ENCODE measurements around the gene ACSS3. TPM values are rescaled to one million over a fixed set of nuclear protein-coding genes. Genes with fewer than 3 reads are reported as not detected.

Gene ACSS3
- total RNA-seq, 3 donors from 2014 or later: 0.69 to 6.4 (median 1.9) TPM

DNA sequence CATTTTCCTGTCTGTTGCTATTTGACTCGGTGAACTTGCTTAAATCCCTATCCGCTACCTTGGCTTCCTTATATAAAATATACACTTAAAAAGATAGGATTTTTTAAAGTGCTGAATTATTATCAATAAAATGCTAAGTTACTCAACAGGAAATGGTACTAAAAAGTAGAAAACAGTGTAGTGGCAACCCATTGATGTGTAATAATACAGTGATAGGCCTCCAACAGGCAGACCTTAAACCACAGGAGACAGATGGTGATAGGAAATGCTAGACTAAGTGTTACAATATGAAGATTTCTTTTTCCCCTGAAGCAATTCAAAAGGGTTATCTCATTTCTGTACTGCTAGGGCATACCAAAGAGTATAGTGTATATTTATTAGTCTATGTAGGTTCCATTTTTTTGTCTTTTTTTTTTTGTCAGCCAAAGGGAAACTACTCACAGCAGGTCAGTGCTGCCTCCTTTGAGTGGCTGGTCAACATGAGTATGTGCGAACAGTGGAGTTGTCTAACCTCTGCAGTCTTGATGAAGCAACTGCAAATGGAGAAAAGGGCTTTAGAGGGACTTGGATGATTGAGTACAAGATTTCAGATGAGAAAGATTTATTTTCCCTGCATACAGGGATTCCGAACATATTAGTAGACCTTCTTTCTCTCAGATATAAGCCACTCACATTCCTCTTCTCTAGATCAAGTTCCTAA, 183.8 kb downstream of the ACSS3 start:
- Histone ChIP-seq H3K36me3 (ENCODE audit: low read depth) (no peaks in the 10 kb centered on the region), H3K9me3 (no peaks in the 10 kb centered on the region), H3K4me3 (no peak overlapping the region), H3K4me1 (ENCODE audit: low read depth) (no peaks in the 10 kb centered on the region)
- TF ChIP-seq, protein P1, sequence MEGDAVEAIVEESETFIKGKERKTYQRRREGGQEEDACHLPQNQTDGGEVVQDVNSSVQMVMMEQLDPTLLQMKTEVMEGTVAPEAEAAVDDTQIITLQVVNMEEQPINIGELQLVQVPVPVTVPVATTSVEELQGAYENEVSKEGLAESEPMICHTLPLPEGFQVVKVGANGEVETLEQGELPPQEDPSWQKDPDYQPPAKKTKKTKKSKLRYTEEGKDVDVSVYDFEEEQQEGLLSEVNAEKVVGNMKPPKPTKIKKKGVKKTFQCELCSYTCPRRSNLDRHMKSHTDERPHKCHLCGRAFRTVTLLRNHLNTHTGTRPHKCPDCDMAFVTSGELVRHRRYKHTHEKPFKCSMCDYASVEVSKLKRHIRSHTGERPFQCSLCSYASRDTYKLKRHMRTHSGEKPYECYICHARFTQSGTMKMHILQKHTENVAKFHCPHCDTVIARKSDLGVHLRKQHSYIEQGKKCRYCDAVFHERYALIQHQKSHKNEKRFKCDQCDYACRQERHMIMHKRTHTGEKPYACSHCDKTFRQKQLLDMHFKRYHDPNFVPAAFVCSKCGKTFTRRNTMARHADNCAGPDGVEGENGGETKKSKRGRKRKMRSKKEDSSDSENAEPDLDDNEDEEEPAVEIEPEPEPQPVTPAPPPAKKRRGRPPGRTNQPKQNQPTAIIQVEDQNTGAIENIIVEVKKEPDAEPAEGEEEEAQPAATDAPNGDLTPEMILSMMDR (IDR thresholded peaks at IDR 0.05): no peak
- ATAC-seq (no peak), DNase-seq (no peak)
- intact Hi-C loops (cut with DNase I, micrococcal nuclease): no loop called here

DNA sequence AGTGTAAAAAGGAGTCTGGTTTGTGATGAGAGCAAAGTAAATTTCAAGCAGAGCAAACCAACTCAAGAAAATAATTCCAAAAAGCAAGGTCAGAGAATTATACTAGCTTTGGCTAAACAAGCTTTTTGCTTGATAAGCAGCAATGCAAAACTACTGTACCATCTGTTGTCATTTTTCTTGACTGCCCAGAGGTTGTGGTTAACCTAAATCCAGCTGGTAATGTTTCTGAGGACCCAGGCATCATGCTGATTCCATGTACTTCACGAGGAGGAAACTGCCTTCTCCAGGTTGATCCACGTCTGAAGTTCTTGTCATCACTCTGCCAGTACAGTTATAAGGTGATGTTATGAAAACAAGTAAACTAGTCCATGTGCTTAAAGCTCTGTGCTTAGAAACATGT, 185.2 kb downstream of the ACSS3 start:
- Histone ChIP-seq H3K9me3 (no peaks in the 10 kb centered on the region), H3K4me3 (no peak overlapping the region), H3K4me1 (ENCODE audit: low read depth) (no peaks in the 10 kb centered on the region), H3K36me3 (ENCODE audit: low read depth) (no peaks in the 10 kb centered on the region)
- TF ChIP-seq, protein P1 (IDR thresholded peaks at IDR 0.05): no peak
- intact Hi-C loops (cut with DNase I, micrococcal nuclease): no loop called here
- ATAC-seq: no peak
- DNase-seq: no peak

DNA sequence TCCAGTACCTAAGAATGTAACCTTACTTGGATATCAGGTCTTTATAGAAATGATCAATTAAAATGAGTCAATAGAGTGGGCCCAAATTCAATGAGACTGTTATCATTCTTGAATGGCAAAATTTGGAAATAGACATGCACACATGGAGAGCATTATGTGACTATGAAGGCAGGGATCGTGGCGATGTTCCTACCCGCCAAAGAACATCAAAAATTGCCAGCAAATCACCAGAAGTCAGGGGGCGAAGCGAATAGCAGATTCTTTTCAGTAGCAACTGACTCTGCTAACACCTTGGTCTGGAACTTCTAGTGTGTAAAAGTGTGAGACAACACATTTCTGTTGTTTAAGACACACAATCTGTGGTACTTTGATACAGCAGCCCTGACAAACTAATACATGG, 192.5 kb downstream of the ACSS3 start:
- TF ChIP-seq, protein P1 (IDR thresholded peaks at IDR 0.05): no peak
- Histone ChIP-seq H3K36me3 (ENCODE audit: low read depth) (no peaks in the 10 kb centered on the region), H3K9me3 (no peaks in the 10 kb centered on the region), H3K4me3 (no peak overlapping the region), H3K4me1 (ENCODE audit: low read depth) (no peaks in the 10 kb centered on the region)
- intact Hi-C loops (cut with DNase I, micrococcal nuclease): no loop called here
- ATAC-seq (no peak), DNase-seq (no peak)

DNA sequence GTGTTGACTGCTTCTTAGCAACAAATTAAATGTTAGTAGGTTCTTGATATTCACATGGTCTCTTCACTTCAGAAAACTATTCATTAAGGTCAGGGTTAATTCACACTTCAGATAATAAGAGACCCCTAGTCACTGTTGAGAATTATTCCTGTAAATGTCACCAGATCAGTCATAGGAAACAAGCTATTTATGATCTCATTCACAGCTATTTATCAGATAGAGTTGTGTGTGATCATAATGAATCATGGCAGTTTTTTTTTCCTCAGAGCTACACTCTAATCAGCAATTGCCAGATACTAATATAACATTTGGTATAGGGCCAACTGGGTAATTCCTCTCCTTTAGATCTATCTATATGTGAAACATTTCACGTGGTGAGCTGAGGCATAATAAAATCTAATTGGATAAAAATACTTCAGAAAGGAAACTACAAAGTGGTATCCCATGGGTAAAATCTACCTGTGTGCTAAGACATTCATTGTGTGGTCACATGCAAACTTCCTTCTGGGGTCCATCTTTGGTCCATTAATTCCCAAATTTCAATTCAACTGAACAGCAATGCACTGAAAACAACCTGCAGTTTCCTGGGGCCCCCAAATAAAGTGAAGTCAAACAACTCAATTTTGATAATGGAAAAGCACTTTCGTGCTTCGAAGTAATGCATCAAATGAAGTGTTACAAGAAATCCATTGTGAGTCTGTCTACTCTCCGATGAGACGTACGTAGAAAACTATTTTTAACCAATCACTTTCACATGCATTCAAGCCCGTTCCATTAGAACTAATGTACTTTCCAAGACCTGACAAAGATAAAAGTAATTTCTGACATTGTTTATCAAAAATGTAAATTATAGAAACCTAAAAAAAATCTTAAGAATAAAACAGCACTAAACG, 197.0 kb downstream of the ACSS3 start:
- H3K36me3 ChIP-seq (ENCODE audit: low read depth): no peaks in the 10 kb centered on the region
- no peak for DNase-seq
- no peaks in the 10 kb centered on the region for H3K4me1 ChIP-seq (ENCODE audit: low read depth)
- no peak overlapping the region for H3K4me3 ChIP-seq
- intact Hi-C loops (cut with DNase I, micrococcal nuclease): no loop called here
- TF ChIP-seq, protein P1 (IDR thresholded peaks at IDR 0.05): no peak
- no peaks in the 10 kb centered on the region for H3K9me3 ChIP-seq
- no peak for ATAC-seq

DNA sequence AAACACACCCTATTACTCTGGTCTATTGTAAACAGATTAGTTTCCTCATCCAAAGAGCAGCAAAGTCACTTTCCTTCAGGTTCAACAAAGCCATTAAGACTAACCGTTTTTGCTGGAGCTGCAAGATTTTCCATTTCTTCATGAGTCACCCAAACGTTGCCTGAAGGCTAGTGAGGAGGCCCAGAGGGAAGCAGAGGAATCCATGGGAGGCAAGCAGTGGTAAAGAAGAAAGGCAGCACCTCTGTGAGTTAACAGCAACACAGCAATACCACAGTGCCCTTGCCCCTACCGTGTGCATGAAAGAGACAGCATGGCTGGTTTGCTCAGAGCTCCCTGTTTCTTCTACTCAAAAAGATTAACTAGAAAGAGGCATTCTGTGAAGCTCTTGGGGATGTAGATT, 206.3 kb downstream of the ACSS3 start:
- intact Hi-C loops (cut with DNase I, micrococcal nuclease): no loop called here
- H3K36me3 ChIP-seq (ENCODE audit: low read depth): no peaks in the 10 kb centered on the region
- ATAC-seq (no peak), DNase-seq (no peak)
- TF ChIP-seq, protein P1 (IDR thresholded peaks at IDR 0.05): no peak
- no peaks in the 10 kb centered on the region for H3K9me3 ChIP-seq
- no peaks in the 10 kb centered on the region for H3K4me1 ChIP-seq (ENCODE audit: low read depth)
- no peak overlapping the region for H3K4me3 ChIP-seq
